HepG2 (cell line): ENCODE measurements around the gene VPS9D1.

ENCODE experiments used
- CTCF ChIP-seq: sonication (generic); formaldehyde crosslinking; IDR thresholded peaks from 2 replicates; pipeline ENCODE4 v1.5.0; 2020; ENCODE audit warnings: mild to moderate bottlenecking, missing genetic modification reagents, moderate library complexity
- ESRRA ChIP-seq: sonication (generic); formaldehyde crosslinking; IDR thresholded peaks from 2 replicates; pipeline ENCODE4 v1.5.1; 2020; ENCODE audit warnings: mild to moderate bottlenecking, low read depth, missing genetic modification reagents
- NR1H2 ChIP-seq: sonication (generic); formaldehyde crosslinking; IDR thresholded peaks from 2 replicates; pipeline ENCODE4 v1.8.1; 2022; ENCODE audit warnings: low read depth, missing genetic modification reagents, borderline replicate concordance
- NR3C1 ChIP-seq: sonication (generic); formaldehyde crosslinking; IDR thresholded peaks from 2 replicates; pipeline ENCODE4 v1.4.0; 2020; ENCODE audit warnings: missing genetic modification reagents
- TCF12 ChIP-seq, 2 experiments: fragments of 450-650 bp in 1 of 2; sonication (generic) in 1 of 2; formaldehyde crosslinking in 1 of 2; IDR thresholded peaks; 2 replicates each; pipeline versions ENCODE4 v1.6.1 to v1.8.0; 2017 to 2022; ENCODE audit warnings: antibody characterized with exemption in 1 of 2, mild to moderate bottlenecking in 1 of 2, missing genetic modification reagents in 1 of 2, moderate library complexity in 1 of 2
- U2AF1 ChIP-seq: fragments of 200-400 bp; formaldehyde crosslinking; optimal IDR thresholded peaks from 2 replicates; pipeline ENCODE3; 2017; ENCODE audit warnings: mild to moderate bottlenecking, low read depth, low read length
- TF ChIP-seq, protein P1 (sequence below): sonication (generic); formaldehyde crosslinking; IDR thresholded peaks from 2 replicates; pipeline ENCODE4 v1.4.0; 2020; ENCODE audit warnings: missing genetic modification reagents
- TF ChIP-seq, protein P2 (sequence below): sonication (generic); formaldehyde crosslinking; IDR thresholded peaks from 2 replicates; pipeline ENCODE4 v1.8.1; 2023; ENCODE audit warnings: missing genetic modification reagents, inconsistent platforms, borderline replicate concordance

GRCh38 chr16:89770367-89770766 is 49.7 kb upstream of the VPS9D1 start:
- TF ChIP-seq ESRRA = no peak
- no peak for TF ChIP-seq U2AF1
- TF ChIP-seq CTCF (CRISPR knock-in tag) = no peak
- TF ChIP-seq NR3C1 (CRISPR knock-in tag) = no peak
- TF ChIP-seq NR1H2 (CRISPR knock-in tag) = no peak
- TF ChIP-seq, protein P1, sequence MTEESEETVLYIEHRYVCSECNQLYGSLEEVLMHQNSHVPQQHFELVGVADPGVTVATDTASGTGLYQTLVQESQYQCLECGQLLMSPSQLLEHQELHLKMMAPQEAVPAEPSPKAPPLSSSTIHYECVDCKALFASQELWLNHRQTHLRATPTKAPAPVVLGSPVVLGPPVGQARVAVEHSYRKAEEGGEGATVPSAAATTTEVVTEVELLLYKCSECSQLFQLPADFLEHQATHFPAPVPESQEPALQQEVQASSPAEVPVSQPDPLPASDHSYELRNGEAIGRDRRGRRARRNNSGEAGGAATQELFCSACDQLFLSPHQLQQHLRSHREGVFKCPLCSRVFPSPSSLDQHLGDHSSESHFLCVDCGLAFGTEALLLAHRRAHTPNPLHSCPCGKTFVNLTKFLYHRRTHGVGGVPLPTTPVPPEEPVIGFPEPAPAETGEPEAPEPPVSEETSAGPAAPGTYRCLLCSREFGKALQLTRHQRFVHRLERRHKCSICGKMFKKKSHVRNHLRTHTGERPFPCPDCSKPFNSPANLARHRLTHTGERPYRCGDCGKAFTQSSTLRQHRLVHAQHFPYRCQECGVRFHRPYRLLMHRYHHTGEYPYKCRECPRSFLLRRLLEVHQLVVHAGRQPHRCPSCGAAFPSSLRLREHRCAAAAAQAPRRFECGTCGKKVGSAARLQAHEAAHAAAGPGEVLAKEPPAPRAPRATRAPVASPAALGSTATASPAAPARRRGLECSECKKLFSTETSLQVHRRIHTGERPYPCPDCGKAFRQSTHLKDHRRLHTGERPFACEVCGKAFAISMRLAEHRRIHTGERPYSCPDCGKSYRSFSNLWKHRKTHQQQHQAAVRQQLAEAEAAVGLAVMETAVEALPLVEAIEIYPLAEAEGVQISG (CRISPR knock-in tag) = no peak
- TF ChIP-seq, protein P2, sequence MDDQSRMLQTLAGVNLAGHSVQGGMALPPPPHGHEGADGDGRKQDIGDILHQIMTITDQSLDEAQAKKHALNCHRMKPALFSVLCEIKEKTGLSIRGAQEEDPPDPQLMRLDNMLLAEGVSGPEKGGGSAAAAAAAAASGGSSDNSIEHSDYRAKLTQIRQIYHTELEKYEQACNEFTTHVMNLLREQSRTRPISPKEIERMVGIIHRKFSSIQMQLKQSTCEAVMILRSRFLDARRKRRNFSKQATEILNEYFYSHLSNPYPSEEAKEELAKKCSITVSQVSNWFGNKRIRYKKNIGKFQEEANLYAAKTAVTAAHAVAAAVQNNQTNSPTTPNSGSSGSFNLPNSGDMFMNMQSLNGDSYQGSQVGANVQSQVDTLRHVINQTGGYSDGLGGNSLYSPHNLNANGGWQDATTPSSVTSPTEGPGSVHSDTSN (CRISPR knock-in tag) = no peak
- no peak for TF ChIP-seq TCF12 (IDR thresholded peaks at IDR 0.05)
- TF ChIP-seq TCF12 (CRISPR knock-in tag; IDR thresholded peaks at IDR 0.05) = no peak
